Measurements from ENCODE around the gene OSBPL5.

The OSBPL5 gene

DNA sequence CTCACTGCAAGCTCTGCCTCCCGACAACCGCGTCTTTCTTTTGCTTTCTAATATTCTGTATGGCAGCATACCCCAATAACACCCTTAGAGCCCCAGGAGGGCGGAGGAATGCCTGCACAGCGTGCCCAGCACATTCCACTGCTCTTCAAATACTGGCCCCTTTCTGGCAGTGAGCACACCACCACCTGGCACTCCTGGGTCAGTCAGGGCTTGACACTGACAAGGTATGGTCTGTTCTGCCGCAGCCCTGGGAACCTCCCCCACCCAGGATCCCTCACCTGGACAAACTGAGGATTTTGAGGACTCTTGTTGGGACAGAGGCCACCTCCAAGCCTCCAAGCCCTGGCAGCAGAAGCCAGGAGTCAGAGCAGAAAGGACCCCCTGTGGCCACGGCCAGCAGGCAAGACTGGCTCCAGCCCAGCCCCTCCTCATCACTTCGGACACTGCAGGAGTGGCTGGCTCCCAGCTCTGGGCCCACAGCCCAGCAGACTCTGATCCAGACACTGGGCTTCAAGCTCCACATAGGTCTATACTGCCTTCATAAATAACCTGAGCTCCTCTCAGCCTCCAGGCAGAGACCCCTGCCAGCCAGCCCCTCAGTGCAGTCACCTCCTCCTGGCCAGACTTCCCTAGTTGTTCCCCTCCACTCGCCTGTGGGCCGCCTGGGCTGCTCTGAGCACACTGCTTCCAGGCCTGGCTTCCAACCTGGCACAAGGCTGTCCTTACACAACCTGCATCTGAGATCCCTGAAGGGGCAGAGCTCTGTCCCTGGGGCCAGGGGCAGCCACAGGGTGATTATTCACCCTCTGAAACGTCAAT, 122.4 kb downstream of the OSBPL5 start:
- H3K4me3 ChIP-seq (ENCODE audit: low read depth, low read length), result no peak overlapping the region

GRCh38 chr11:3041699-3042441, 123.2 kb downstream of the OSBPL5 start:
- TF ChIP-seq, protein P1, sequence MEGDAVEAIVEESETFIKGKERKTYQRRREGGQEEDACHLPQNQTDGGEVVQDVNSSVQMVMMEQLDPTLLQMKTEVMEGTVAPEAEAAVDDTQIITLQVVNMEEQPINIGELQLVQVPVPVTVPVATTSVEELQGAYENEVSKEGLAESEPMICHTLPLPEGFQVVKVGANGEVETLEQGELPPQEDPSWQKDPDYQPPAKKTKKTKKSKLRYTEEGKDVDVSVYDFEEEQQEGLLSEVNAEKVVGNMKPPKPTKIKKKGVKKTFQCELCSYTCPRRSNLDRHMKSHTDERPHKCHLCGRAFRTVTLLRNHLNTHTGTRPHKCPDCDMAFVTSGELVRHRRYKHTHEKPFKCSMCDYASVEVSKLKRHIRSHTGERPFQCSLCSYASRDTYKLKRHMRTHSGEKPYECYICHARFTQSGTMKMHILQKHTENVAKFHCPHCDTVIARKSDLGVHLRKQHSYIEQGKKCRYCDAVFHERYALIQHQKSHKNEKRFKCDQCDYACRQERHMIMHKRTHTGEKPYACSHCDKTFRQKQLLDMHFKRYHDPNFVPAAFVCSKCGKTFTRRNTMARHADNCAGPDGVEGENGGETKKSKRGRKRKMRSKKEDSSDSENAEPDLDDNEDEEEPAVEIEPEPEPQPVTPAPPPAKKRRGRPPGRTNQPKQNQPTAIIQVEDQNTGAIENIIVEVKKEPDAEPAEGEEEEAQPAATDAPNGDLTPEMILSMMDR (IDR thresholded peaks at IDR 0.05; ENCODE audit: low read depth, low read length), result no peak
- no peak overlapping the region for H3K4me3 ChIP-seq (ENCODE audit: low read depth, low read length)

More for the DNA sequence above, 122.4 kb downstream of the OSBPL5 start:
- TF ChIP-seq, protein P1 (IDR thresholded peaks at IDR 0.05; ENCODE audit: low read depth, low read length), result no peak

DNA sequence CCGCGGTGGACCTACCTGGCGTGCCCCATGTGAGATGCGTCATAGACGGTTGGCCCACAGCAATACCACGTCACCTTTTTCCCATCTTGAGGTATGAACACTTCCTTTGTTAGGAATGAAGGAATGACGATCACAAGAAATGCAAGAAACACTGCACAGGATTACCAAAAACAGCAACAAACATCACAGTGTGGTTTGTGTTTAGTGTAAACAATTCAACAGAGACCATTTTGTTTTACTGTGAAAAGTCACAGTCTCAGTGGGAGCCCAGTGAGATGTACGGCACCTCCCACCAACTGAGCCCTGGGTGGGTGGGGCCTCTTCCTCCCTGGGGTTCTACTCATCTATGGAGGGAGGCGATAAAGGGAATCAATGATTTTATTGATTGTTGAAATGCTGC, 124.2 kb downstream of the OSBPL5 start:
- TF ChIP-seq, protein P1 (IDR thresholded peaks at IDR 0.05; ENCODE audit: low read depth, low read length), result no peak

DNA sequence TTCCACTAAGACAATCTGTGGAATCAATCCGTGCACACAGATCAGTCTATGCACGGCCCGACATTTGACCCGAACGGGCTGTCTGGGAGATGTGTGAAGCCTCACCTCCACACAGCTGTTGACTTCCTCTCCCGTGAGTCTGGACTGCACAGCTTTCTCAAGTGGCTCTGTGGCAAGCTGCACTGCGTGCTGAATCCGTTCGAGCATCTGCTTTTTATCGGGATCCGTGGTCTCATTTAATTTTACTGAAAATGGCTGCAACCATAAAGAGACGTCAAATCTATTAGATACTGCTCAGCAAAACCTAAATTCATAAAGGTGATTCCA, 127.2 kb downstream of the OSBPL5 start:
- no peak overlapping the region for H3K4me3 ChIP-seq (ENCODE audit: low read depth, low read length)
- TF ChIP-seq, protein P1 (IDR thresholded peaks at IDR 0.05; ENCODE audit: low read depth, low read length), result no peak

More for the DNA sequence above, 124.2 kb downstream of the OSBPL5 start:
- H3K4me3 ChIP-seq (ENCODE audit: low read depth, low read length), result no peak overlapping the region
